Right ventricle myocardium inferior (tissue), 1 donor: ENCODE measurements around the gene HSPA12B. TPM values are rescaled to one million over a fixed set of nuclear protein-coding genes. Genes with fewer than 3 reads are reported as not detected.

Source experiments
- ATAC-seq: fragments of 200-7000 bp; cut with Tn5 transposase; one replicate; pipeline ENCODE4 v1.9.1; 2020; ENCODE audit warnings: mild to moderate bottlenecking, moderate library complexity
- DNase-seq: peaks from one replicate; pipeline ENCODE4 v3.0.0; 2021; ENCODE audit errors: missing footprints
- intact Hi-C: fragments of 100-400 bp; cut with DNase I; formaldehyde crosslinking; loops from one replicate; pipeline ENCODE4 v1.11.0; 2022
- total RNA-seq: library from RNA; stranded (reverse); fragmentation: NEBNext Ultra II Directional; extraction: Animal tissue kit (Norgen Biotek cat#: 25700); gene quantifications from one replicate; pipeline ENCODE4 v1.2.1, GENCODE V29; 2021
- donor health status: DM: no; HTN: yes; CAD: no; lungs with severe emphysema.

Gene HSPA12B
- total RNA-seq, 1 donor from 2014 or later = 17.5 TPM

DNA sequence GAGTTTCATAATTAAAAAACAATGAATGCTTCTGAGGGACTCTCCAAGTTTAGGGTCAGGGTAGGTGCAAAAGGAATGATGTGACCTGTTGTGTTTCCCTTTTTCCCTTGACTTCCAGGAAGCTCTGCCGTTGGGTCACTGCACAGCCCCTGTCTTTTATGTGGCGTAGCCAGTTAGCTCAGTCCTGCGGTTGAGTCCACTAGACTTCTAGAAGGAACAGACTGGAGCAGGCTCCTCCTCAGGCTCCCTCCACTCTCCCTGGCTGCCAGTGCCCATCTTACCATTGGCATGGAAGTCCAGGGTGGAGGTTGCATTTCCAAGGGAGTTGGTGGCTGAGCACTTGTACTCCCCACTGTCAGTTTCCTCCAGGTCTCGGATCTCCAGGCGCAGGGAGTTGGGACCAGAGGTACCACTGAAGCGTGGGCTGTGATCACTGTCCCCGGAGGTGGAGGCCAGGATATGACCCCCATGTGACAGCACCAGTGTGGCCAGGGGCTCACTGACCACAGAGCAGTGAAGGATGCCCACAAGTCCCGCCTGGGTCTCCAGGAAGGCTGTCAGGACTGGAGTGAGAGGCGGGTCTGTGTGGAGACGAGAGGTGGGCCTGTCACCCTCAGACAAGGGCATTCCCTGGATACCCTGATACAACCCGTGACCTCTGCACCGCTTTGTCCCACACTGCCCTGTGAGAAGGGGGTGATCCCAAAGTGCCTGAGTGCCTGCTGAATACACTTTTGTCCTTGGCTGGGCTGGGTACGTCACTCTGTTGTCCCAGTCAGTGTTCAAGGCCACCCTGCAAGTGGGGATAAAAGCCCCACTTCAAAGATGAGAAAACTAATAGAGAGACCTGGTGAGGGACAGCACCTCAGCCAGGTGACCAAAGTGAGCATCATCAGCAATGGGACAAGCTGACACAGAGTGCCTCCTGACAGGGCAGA is 31.2 kb upstream of the HSPA12B start:
- intact Hi-C loops = loop anchor here (10.0 kb wide), 1 partner anchor 917 kb away; no protein-coding TSS in a partner anchor
- ATAC-seq = no peak
- no peak for DNase-seq

DNA sequence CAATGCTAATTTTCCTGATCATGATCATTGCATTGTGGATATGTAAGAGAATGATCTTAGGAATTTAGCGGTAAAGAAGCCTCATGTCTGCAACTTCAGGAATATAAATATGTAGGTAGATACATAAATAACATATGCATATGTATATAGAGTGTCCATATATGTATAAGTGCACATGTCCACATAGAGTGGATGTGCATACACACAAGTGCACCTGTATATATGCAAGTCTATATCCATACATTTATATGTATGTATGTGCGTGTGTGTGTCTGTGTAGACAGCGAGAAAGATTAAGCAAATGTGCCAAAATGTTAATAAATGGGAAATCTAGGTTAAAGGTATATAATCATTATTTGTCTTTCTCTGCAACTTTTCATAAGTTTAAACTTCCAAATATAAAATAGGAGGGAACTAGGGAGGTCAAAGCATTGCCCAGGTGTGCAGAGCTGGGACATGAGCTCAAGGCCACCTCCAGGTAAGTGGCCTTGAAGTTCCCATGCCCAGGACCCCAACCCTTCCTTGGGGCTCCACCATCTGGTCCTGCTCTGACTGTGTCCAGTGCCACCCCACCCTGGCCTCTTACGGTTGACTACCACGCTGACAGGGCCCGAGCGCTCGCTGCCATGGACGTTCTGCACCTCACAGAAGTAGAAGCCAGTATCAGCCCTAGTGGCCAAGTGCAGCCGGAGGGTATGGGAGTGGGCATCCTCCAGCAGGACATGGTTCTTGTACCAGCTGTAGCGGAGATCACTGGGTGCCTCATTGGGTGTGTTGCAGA is 29.7 kb upstream of the HSPA12B start:
- DNase-seq = no peak
- intact Hi-C loops = loop anchor here (10.0 kb wide), 1 partner anchor 918 kb away; no protein-coding TSS in a partner anchor
- ATAC-seq = no peak

DNA sequence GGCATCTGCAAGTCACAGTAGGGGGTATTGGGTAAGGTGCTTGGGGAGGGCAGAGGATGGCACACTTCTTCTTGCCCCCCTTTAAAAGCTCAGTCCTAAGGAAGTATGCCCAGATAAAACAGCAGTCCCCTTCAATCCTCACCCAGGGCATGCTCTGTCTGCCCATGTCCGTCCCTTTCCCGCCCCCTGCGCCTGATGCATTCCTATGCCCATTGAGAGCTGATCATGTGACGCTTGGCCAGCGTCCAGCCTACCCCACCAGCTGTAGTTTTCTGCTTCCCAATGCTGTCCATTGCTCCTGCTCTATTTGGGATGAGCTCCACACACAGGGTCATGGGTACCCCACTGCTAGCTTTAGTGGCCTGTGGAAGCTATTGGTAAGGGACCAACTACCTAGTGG is 28.4 kb upstream of the HSPA12B start:
- no peak for DNase-seq
- no peak for ATAC-seq
- intact Hi-C loops = loop anchor here (10.0 kb wide), 1 partner anchor 919 kb away; no protein-coding TSS in a partner anchor

DNA sequence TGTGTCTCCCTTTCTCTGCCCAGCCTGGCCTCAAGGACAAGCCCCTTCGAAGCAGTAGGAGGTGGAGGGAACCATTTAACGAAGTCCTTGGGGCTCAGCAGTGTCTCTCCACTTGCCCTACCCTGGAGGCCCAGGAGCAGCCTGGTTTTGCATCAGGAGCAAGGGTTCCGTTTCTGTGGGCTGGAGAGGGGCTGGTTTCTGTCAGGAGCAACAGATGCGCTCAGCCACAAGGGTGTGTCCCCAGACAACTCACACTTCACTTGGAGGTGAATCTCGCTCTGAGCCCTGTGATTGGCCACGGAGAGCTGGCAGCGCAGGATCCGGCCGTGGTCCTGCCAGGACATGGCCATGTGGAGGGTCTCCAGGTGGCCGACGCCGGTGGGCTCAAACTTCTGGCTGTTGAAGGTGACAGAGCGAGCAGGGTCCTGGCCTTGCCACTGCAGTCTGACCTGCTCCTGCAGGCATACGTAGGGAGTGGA is 27.0 kb upstream of the HSPA12B start:
- intact Hi-C loops = loop anchor here (10.0 kb wide), 1 partner anchor 921 kb away; no protein-coding TSS in a partner anchor
- DNase-seq (no peak), ATAC-seq (no peak)

DNA sequence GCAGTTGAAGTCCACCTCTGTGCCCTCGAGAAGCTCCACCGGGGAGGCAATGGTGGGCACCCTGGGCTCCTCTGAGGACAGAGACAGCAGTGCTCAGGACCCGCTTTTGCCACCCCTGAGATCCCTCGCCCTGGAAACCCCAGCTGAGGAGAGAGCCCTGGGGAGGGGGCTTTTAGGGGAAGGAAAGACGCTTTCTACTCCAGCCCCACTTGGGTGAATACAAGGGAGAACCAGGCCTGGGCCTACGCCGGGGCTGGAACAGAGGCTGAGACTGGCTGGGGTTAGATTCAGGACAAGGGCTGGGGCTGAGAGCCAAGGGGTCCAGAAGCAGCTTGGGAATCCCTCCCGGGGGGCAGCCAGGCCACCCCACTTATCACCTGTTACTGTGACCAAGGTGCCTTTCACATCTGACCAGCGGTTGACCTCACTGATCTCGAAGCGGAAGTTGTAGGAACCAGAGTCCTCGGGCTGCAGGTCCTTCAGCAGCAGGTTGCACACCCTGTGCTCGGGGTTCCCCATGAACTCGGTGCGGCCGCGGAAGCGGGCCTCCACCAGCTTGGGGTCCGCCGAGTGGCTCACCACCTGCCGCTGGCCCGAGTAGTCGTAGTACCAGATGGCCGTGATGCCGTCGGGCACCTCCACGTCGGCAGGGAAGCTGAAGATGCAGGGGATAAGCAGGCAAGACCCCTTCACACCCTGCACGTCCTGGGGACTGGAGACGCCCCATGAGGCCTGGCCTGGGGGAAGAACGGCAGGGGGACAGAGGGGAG is 26.3 kb upstream of the HSPA12B start:
- DNase-seq (peak; percentile 63), ATAC-seq (no peak)
- intact Hi-C loops = loop anchor here (10.0 kb wide), 1 partner anchor 921 kb away; no protein-coding TSS in a partner anchor

DNA sequence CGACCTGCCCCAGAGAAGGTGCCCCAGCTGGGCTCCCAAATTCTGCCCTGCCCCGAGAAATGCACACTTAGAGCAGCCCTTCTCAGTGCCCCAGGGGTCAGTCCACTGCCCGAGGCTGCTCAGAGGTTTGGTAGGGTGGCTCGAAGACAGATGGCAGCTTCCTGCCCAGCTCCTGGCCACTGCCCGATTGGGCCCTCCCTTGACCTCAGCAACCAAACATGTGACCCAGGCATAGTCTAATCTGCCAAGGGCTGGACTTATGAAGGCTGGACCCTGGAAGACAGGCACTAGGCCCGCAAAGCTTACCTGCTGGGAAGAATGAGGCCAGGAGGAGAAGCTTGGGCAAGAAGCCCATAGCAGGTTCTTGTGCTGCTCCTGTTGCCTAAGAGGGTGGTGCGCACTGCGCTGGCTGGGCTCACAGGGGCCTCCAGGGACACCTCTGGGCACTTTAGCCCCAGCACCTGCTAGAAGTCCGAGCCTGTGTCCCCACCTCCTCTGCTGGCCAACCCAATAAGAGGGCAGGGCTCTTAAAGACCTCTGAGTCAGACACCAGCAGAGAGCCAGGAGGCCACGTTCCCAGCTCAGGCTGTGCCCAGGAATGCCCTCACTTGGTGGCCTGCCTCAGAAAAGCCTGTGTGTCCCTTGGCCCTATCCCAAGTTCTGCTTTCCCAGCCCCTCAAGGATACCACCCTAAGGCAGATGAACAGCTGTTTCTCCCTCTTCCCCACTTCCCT is 25.5 kb upstream of the HSPA12B start:
- peak; percentile 28 for ATAC-seq
- peak; percentile 53 for DNase-seq
- intact Hi-C loops = loop anchor here (10.0 kb wide), 1 partner anchor 922 kb away; no protein-coding TSS in a partner anchor

DNA sequence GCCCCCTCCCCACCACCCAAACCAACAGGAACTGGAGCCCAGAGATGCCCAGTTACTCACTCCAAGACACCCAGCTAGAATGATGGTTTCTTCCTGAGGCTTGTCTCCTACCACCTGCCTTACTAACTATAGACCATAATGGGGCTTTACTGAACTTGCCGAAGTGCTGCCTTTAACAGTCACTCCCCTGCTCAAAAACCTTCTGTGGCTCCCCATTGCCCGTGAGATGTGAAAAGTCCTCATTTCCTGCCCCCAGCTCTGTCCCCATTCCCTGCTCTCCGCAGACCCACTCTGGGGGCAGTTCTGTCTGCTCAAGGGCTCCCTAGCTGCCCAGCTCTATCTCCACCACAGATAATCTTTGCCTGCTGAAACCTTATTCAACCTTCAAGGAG is 25.0 kb upstream of the HSPA12B start:
- ATAC-seq (no peak), DNase-seq (no peak)
- intact Hi-C loops = loop anchor here (10.0 kb wide), 1 partner anchor 923 kb away; no protein-coding TSS in a partner anchor

DNA sequence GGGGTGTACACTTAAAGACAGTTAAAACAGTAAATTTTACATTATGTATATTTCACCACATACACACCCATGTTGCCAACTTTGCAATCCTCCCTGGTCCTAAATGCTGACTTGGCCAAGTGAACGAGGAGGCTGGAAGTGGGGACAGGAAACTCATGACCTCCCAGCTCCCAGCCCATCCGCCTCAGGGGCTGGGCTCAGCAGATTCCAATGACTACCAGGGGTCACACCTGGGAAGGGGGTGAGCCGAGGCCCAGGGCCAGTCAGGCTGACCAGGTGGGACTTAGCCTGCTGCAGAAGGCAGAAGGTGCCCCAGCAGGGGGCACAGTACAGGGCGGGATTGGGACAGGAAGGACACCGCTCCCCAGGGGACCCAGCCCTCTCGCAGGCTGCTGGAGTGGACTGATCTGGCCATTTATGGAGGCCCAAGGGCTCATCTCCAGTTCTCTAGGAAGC is 22.4 kb upstream of the HSPA12B start:
- ATAC-seq (no peak), DNase-seq (peak; percentile 72)
- intact Hi-C loops = loop anchor here (1.0 kb wide), 1 partner anchor 33 kb away; no protein-coding TSS in a partner anchor

DNA sequence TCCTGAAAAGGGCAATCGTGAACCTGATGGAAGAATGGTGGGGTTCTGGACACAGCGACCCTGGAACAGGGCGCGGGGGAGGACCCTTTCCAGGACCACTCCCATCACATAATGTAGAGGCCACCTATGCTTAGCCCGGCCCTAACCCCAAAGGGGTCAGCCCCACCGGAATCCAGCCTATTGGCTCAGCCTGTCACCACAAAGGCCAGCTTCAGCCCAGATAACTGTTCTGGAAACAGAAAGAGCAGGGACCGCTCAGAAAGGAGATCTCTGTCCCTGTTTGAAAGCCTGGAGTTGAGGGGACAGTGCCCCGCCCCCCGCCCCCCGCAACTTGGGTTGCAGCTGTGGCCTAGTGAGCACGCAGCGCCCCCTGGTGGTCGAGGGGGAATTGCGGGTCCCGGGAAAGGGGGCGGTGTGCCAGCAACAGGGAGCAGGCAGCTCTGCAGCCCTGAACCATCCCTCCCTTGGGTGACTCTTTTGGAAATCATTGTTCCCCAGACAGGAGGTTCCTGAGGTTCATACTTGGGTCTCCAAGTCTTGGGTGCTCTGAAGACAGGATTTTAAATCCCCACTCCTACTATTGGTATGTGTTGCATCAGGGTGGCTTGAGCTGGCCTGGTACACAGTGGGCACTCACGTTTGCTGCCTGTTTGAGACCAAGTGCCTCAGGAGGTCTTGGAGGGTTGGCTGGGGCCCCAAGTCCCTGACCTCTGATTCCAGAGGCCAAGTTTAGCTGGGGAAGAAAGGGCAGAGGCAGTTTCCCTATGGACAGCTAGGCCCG is 21.6 kb upstream of the HSPA12B start:
- peak; percentile 86 for DNase-seq
- intact Hi-C loops = loop anchor here (1.0 kb wide), 1 partner anchor 34 kb away; no protein-coding TSS in a partner anchor
- ATAC-seq = peak; percentile 42

DNA sequence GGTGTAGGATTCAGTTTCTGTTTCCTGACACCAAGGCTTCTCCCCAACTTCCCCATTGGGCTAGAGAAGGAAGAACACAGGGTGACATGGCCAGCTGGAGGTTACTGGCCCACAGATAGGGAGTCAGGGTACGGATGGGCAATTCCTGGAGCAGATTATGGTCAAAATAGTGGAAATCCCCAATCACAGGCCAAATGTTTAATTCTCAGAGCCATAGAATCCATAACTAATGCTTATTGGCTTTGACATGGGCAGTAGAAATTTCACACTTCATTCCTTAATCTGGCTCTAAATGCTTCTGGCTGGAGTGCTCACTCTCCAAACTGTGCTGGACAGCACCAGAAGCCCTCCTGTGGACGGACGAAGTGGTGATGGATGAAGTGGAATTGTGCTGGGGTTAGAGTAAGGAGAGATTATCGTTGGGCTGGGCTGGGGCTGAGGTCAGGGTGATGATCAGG is 21.0 kb upstream of the HSPA12B start:
- ATAC-seq (peak; percentile 32), DNase-seq (no peak)
- intact Hi-C loops = no loop called here

DNA sequence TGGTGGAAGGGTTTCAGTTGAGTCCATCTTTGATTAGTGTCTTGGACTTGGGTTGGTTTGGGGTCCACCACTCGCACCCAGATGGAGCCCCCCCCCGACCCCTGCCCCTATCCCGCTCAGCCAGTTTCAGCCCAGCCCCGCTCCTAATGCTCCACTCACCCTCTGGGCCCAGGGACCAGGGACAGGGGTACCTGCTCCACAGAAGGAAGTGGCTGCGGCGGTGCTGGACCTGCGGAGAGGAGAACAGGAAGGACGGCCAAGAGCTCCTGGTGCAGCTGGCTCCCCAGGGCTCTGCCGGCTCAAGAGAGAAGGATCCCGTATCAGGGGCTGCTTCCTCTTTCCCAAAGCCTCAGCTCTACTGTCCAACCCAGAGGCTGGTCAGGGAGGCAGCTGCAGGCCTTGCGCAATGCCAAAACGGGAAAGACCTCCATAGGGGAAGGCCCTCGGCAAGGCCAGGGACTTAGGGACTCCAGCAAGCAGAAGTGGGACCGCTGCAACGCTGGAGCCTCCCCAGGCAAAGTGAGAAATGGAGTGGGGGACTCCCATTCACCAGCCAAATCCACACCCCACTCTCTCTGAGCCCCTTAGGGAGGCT is 20.1 kb upstream of the HSPA12B start, which contains the start of gene SIGLEC1:
SIGLEC1 (minus strand) TSS at position 322 of the 595 bp plus-strand sequence. CDS start 5,472 bp downstream, outside the sequence.
- DNase-seq = peak; percentile 86
- peak; percentile 58 for ATAC-seq
- intact Hi-C loops = no loop called here

DNA sequence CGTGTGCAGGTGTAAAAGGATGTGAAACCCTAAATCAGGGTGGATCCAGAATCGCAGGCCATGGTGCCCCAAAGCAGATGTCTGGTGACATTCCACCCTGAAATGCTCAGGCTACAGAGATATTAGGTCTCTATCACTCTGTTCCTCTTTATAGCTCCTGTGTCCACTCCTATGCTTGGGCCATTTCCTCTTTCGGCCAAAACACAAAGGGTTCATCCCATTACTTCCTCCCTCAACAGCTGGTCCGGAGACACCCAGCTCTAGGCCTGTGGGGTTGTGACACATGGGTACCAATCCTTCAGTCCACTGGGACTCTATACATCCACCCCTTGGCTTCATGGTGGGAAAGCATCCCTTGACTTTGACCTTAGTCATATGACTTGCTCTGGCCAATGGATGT is 18.4 kb upstream of the HSPA12B start:
- ATAC-seq (peak; percentile 40), DNase-seq (peak; percentile 66)
- intact Hi-C loops = no loop called here

DNA sequence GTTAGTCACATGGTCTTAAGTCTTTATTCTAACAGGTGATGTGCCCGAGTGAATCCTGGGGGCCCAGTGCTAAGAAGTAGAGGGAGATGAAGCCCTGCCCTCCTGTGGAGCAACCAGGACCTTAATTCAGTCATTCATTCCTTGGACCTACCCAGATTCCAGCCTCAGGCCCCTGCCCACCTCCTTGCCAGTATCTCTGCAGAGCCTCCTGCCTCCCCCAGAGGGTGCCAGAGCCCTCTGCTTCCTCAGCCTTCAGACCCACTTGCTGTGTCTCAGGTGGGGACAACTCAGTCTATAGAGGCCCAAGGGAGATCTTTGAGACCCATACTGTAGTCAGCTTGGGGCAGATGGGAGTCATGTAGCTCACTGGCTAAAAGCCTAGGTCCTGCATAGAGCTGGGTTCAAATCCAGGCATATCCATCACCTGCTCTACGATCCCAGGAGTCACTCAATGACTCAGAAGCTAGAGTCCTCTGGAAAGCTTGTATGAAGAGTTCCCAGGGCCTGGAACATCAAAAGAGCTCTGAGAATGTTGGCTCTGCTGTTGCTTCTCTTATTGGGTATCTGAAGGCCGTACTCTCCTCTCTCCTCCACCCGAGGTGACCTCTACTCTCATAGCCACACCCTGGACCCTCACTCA is 16.2 kb upstream of the HSPA12B start:
- intact Hi-C loops = loop anchor here (2.0 kb wide), 1 partner anchor 52 kb away; no protein-coding TSS in a partner anchor
- no peak for DNase-seq
- peak; percentile 61 for ATAC-seq

DNA sequence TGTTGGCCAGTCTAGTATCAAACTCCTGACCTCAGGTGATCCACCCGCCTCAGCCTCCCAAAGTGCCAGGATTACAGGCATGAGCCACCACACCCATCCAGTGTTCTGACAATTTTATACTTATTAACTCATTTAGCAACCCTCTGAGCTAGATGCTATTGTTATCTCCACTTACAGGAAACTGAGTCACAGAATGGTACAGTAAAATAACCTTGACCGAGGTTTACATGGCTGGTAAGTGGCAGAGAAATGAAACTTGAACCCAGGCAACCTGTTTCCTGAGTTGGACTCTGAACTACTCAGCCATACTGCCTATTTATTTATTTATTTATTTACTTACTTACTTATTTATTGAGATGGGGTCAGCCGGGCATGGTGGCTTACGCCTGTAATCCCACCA is 13.4 kb upstream of the HSPA12B start:
- intact Hi-C loops = no loop called here
- ATAC-seq (no peak), DNase-seq (no peak)

DNA sequence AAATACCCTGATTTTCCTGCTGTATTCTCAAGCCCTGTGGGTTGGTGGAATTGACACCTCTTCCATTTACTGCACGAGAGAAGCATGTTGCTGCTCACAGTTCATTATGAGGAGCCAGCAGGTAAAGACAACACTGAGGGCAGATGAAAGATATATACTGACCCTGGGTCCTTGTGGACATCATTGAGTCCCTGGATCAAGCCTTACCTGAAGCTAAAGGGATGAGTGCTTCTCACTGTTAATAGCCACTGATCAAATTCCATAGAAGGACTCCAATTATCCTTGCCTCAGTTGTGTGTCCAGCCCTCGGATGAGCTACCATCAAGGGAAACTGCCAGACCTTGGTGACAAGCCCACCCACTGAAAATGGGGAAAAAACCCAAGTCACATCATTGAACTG is 12.4 kb upstream of the HSPA12B start:
- intact Hi-C loops = no loop called here
- DNase-seq = no peak
- ATAC-seq = no peak

DNA sequence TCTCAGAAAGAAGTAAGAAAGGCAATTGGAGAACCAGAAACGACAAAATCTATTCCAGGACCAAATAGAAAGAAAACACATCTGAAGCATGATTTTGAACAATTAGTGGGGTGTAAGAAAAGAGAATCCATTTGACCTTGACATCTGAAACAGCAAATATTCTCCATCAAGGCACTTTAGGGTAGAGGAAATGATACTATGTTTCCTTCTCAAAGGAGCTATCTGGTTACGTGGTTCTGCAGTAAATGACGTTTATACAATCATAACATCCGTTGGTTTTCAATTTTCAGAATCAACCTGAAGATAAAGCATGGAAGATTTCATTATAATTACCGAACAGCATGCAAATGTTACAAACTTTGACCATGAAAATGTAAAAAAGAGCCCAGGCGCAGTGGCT is 11.9 kb upstream of the HSPA12B start:
- intact Hi-C loops = no loop called here
- ATAC-seq (no peak), DNase-seq (no peak)
